GM21723 (cell line): ENCODE measurements around the gene FOXN3.
"Not testable (repeated sequence)": the region's sequence is repeated elsewhere in the genome, so short reads cannot be mapped to it uniquely, and the experiment has no call there.

ENCODE experiments used
- ATAC-seq: cut with Tn5 transposase; IDR thresholded peaks from one replicate; pipeline ENCODE4 v1.9.1; 2021; ENCODE audit warnings: mild to moderate bottlenecking, moderate library complexity; ENCODE audit not compliant: unreplicated experiment

FOXN3 gene

DNA sequence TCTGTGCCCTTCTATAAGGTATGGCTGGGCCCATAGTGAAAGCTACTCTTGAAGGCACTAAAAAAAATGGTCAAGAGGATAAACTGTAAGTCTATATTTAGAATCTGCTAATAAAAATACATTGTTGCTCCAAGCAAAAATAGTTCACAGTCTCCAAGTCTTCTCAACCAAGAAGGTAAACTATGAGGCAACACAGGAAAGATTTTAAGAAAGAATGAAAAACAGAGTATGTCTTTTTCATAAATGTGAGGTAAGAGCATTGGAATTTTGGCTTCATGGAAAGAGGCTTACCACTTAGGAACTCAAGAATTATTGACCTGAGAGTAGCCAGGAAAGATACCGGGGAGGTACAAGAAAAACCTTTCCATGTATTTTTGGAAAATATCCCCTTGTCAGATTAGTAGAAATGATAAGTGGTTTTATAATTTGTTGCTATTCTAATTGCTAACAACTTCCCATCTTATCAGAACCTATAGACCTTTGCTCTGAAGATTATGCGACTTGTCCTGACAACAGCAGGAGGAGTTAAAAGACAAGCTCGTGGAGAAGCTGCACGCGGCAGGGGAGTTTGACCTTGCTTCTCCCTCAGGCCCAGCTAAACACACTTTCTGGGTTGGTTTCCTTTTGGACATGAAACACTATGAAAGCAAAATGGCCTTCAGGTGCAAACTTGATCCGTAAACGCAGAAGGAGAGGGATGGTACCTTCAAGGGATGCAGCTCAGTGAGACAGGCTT, 238.1 kb downstream of the FOXN3 start:
- ATAC-seq = no peak

DNA sequence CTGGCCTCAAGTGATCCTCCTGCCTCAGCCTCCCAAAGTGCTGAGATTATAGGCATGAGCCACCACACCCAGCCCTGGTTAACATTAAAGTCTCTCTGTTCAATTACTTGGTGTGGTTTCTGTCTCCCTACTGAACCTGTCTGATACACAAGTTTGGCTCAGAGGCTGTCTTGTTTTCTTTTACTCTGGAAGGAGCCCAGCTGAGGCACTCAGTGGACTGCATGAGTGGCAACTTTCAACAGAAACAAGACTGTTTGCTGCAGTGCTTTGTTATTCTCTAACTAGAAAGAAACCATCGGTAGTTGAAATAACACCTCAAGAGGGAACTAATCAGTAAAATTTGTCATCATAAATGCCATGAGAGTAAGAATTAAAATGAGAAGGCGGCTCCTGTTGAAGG, 238.7 kb downstream of the FOXN3 start:
- ATAC-seq = no peak

DNA sequence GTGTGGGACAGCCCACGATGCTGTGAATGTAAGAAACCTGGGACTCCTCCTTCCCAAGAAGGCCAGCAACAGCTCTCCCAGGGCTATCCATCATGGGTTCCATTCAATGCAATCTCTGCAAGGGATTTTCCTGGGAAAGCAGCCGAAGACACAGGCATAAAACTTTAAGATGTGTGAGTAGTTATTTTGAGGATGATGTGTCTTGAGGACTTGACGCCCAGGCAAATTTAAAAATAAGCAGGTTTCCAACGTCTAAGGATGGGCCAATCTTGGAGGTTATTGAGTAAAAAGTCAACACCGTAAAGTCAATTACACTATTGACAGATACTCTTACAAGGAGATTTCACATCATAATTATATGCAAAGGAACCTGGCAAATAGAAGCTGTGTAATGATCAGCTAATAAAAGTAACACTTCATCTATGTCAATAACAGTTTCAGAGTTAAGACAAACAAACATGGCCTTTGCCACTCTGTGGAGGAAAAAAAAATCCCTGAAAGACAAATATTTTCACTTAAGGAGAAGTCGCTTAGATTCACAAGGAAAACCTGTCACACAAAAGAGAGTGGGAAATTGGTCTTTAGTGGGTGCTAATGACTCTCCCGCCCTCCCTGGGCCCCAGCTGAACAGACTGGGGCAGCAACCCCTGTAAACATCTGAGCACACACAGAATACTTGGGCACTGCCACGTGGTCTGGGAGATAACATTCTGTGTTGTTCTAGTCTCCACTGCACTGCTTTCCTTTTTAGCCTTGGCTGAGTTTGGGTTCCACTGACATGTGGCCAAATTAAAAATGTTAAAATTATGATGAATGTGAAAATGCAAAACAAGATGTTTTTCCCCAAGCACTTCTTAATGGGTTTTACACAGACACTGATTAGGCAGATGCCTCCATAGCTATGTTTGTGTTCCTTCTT, 240.9 kb downstream of the FOXN3 start:
- ATAC-seq = no peak

DNA sequence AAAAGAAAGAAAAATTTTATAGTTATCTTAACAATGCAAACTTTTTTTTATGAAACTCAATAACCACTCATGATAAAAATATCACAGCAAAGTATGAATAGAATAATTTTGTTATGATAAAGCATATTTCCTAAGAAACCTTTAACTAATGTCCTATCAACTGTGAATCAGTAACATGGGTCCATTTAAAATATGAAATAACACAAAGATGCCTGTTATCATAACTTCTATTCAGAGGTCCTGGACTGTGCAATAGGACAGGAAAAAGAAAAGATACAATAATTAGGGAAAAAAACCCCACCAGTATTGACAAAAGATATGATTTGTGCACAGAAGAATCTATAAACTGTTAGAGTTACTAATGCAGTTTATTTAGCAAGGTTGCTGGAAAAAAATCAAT, 245.4 kb downstream of the FOXN3 start:
- no peak for ATAC-seq

DNA sequence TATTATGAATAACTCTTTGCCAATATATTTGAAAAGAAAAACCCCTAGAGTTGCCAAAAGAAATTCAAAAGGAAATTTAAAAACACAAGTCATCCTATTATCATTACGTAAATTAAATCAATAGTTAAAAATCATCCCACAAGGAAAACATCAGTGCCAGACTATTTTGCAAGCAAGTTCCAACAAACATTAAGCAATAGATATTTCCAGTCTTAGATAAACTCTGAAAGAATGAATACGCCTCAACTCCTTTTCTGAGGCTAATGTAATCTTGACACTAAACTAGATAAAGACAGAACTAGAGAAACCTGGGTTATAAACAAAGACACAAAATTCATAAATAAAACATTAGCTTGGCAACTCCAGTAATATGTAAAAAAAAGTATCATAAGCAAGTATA, 245.9 kb downstream of the FOXN3 start:
- ATAC-seq = no peak

DNA sequence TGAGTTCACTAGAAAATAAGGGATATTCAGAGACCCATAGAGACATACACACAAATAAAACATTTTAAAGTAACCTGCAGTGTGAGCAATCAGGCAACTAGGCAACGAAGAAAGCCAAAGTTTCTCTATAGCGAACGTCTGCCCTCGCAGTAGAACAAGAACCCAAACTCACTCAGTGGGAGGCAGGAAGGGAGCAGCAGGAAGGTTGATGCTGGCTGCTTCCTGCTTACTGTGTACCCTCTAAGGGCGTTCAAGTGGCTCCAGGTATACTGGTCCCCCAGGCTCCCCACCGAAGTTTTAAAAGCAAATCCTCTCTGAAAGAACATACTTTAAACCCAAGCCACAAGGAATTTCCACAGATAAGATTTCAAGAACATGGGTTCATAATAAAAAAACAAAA, 249.3 kb downstream of the FOXN3 start:
- ATAC-seq = no peak

DNA sequence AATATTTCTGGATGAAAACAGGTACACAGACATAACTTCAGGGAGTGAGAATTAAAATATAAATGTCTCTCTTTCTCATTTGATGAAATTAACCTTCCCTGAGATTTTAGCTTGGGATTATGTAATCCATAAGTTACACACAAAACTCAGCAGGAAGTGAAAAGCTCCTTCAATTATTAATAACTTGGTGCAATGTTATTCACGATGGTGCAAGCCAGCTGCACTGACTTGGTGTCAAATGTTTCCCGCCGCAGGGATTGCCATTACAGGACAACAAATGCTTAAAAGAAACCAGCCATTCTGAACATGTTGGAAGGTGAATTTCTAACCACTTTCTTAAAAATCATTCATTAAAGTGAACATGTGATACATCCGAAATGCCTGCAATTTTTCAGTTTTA, 250.4 kb downstream of the FOXN3 start:
- ATAC-seq = no peak

DNA sequence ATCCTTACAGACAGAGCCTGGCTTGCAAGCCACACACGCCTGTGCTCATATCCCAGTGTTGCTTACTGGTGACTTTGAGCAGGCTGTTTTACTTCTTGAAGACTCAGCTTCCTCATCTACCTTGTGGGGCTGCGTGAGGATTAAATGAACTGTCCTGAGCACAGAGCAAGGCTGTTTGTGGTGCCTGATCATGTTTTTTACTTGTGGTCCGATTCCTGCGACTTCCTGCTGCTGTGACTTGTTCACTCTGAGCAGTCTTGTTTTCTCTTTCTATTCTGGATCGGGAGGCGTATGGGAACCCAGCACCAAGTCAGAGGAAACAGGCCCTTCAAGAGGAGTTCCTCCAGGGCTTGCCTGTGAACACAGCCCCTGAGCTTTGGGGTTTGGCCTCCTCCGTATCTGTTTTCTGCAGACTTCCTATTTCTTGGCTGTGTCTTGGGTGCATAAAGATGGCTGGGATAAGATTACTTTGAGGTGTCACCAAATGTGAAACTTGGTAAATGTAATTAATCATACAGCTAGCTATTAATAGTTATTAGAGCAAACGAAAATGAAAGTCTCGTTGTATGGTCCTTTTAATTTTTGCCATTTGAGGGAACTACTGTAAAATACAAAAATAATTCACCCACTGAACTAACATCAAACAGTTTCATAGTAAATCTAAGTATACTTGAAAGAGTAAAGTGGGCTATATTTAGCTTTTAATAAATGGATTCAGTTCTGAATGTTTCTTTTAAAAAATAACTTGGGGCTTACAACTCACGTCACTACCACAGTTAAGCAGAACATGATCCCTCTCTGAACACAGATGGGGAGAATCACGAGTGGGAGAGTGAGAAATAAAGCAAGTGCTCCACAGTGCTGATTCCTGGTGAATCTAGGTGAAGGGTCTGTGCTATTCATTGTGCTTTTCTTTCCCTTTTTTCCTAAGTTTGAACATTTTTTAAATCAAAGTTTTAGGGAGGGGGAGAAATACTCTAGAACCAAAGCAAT, 251.5 kb downstream of the FOXN3 start:
- ATAC-seq = peak; percentile 76

DNA sequence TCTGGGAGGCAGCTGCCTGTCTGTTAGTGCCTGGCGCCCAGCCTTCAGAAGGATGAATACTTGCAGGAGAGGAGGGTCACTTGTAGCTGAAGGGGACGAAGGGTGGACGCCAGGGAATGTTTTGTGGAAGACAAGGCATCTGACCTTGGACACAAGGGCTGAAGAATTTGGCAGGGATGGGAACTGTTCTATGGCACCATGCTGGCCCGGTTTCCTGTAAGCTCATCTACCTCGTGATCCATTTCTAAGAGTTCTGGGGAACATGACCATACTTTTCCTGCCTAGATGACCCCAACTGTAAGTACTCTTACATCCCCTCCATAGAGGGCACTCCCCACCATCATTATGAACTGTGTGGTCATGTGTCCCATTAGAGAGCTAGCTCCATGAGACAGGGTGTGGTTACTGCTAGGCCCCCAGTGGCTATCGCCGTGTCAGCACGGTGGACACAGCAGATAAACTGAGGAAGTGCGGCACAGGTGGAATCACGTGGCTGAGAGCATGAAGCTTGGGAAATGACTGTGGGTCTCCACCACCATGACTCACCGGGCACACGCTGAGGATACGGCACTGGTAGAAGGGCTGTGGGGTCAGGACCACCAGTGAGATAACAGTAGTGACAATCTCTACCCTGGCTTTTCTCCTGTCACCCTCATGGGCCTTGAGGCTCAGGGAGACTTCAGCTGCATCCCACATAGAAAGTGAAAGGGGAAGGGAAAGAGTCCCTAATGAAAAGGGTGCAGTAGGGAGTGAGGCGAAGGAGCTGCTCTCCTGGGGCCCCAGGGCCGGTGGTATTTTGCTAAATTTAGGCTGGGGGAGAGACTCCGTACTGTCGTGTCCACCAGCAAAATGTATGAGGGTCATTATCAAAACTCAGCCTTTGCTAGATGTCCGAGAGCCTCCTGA, 252.6 kb downstream of the FOXN3 start:
- peak; percentile 40 for ATAC-seq

DNA sequence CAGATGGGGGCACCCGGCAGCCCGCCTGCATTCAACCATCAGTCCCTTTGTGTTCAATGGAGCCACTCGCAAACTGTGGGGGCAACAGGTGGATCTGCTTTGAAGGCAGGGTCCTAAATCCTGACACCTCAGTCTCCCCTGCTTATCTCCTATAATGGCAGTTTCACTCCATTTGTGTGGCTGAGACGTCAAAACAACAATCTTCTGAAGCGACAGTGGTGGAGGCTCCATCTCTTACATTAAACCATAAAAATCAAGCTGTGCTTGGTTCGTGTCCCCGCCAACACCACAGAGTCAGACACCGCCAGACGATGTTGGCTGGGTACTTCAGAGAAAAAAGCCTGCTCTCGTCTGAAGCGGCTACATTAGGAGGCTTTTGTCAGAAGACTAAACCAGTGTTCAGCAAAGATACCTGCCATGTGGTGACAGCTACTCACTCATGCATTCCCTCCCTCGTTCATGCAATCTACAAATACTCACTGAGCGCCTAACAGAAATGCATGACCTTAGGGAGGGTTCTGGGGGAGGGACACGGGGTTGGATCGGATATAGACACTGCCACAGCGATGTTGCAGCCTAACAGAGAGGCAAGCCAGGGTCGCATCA, 253.9 kb downstream of the FOXN3 start:
- ATAC-seq = no peak

DNA sequence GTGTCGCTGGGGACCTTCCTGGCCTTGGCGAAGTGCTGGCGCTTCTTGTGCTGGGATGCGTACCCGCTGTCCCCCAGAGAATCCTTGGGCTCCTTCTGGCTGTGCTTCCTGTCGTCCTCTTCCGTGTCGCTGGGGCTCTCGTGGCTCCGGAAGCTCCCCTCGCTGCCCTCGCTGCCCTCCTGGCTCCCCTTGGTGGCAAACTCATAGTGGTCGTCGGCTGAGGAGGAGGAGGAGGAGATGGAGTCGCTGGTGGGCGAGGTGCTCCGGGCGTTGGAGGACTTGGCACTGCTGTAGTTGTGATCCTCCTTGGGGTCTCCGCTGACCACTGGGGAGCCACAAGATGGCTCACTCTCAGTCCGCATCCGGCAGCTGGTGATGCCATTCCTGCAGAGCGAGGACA, 254.4 kb downstream of the FOXN3 start:
- ATAC-seq = no peak

DNA sequence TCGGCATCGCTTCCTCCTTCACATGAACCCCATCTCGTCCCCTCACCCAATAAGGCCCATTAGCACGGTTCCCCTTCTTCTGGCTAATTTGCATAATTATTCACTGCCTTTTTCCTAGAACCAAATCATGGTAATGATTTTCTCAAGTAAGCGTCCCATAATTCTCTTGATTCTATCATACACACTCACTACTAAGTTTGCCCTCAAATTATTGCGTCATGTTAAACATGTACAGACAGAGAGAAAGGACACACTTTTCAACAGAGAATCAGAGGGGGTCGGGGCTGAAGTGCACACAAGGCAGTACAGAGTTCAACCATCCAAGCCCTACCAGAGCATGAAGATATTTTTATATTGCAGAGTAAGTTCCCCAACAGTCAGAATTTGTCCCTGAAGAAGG, 256.6 kb downstream of the FOXN3 start:
- no peak for ATAC-seq

DNA sequence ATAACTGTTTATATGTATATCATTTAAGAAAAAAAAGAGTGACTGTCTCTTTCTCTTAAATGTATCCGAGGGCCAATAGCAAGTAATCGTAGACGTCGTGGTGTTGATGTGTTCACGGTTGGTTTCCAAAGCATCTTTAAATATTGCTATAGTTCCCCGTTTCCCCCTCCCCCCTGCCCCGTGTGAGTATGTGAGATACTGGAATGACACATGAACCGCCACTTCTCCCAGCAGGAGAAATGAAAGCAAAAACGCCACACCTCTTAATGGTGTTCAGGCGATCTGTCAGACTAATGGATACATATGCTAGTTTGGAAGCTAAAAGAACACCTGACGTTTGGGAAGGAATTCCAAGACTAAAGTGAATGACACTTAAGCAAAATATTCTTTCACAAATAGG, 258.3 kb downstream of the FOXN3 start:
- no peak for ATAC-seq

DNA sequence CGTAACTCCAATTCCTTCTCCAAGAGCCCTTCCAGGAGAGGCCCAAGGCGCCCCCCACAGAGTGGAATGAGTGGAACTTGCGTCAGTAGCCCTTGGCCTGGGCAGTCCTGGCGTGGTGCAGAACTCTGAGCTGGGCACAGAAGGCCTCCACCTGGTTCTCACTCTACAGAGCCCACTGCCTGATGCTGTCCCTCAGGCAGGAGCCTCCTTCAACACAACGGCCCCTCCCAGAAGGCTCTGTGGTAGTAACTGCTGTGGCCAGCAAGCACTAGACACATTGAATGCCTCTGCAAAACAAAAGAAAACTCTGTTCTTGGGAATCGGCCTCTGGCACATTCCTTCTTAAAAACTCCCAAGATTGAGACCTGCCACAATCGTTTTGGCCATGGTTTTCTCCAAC, 258.9 kb downstream of the FOXN3 start:
- not testable (repeated sequence) for ATAC-seq

DNA sequence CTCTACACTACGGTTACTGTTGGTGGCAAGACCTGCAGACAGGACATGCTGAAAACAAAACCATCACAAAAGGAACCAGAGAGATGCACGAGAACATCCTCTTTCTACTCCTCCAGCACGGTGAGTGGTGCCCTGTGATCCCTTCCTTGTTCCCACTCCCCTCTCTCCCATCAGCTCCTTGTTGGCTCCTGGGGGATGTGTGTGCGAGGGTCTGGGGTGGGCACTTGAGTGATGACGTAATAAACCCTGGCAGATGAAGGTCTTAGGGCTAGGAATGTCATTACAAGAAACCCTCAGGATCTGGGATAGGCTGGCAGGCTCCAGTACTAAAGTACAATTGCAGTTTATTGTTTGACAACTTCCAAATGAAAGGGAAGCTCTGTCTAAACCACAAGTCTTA, 261.5 kb downstream of the FOXN3 start:
- ATAC-seq = no peak

DNA sequence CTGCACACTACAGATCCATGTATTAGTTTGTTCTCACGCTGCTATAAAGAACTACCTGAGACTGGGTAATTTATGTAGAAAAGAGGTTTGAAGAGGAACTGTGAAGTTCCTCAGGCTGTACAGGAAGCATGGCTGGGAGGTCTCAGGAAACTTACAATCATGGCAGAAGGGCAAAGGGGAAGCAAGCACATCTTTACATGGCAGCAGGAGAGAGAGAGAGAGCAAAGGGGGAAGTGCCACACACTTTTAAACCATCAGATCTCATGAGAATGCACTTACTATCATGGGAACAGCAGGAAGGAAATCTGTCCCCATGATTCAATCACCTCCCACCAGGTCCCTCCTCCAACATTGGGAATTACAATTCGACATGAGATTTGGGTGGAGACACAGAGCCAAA, 265.3 kb downstream of the FOXN3 start:
- not testable (repeated sequence) for ATAC-seq

DNA sequence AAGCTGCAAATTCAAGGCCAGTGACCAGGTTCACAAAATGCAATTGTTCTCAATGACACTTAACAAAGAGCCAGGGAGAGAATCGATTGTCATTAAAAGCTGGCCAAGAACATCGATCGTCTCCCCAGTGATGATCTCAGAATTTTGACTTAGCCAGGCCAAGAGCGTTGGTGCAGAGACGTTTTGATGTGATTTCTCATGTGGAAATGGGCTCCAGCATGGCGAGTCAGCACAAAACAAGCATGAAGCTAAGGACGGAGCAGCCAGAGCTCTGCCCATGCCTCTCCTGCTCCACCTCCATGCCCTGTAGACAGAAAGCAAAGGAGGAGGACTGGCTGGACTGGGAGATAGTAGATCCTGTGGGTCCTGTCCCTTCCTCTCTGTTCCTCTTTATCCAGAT, 270.8 kb downstream of the FOXN3 start:
- no peak for ATAC-seq

DNA sequence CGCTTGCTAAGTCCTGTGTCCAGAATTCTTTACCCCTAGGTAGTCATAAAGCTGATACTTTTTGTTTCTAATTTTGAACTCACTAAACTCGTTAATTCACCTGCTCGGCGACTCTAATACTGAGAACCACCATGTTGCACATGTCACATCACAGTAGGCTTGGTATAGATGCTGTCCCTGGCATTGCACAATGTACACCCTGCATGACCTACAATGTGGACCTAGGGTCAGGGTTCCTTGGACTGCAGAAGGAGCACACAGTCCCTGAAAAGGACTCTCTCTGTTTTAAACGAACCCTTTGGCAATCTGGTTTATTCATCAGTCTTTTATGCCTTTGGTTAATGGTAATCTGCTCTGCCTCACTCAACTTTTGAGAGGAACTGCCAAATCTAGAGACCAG, 272.4 kb downstream of the FOXN3 start:
- no peak for ATAC-seq

DNA sequence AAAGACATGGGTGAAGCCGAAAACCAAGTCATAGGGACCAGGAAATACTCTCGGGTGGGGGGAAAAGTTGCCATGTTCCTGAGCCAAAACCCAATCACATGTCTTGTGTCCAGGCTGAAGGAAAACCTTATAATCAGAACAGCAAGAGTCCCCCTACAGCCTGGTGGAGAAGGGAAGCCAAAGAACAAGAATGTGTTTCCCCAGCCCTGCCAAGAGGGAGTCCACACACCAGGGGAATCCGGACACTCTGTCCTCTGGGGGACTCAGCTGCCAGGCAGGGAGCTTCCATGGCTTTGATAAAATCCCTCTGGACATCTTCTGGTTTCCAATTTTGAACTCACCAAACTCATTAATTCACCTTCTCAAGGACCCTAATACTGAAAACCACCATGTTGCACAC, 273.0 kb downstream of the FOXN3 start:
- ATAC-seq = no peak

DNA sequence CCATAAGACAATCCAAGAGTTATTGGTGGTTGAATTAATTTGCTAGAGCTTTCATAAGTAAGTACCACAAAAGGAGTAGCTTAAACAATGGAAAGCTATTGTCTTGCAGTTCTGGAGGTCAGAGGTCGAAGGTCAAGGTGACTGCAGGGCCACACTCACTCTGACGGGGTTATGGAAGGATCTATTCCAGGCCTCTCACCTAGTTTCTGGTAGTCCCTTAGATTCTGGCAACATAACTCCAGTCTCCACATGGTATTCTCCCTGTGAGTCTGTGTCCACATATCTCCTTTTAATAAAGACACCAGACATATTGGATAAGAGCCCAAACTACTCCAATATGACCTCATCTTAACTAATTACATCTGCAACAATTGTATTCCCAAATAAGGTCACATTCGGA, 273.4 kb downstream of the FOXN3 start:
- no peak for ATAC-seq
